Chondrocyte (in vitro differentiated cells): ENCODE results near the gene TAS1R3. TPM values are rescaled to one million over a fixed set of nuclear protein-coding genes. Genes with fewer than 3 reads are reported as not detected.

Experiments used
- DNase-seq: peaks from one replicate; pipeline ENCODE4 v3.0.0; 2021; ENCODE audit warnings: mixed read lengths, low spot score
- H3K27ac Mint-ChIP-seq: one replicate; pipeline ENCODE4 v1.8.0; 2021; ENCODE audit warnings: mild to moderate bottlenecking, moderate library complexity, mixed read lengths; ENCODE audit not compliant: unreplicated experiment
- H3K27me3 Mint-ChIP-seq: 2 replicates; pipeline ENCODE4 v1.8.0; 2021; ENCODE audit warnings: low read depth, mixed read lengths
- H3K36me3 Mint-ChIP-seq: 2 replicates; pipeline ENCODE4 v1.8.0; 2021; ENCODE audit warnings: low read depth, mixed read lengths
- H3K4me1 Mint-ChIP-seq: 2 replicates; pipeline ENCODE4 v1.8.0; 2021; ENCODE audit warnings: low read depth, mild to moderate bottlenecking, mixed read lengths
- H3K4me3 Mint-ChIP-seq: one replicate; pipeline ENCODE4 v1.8.0; 2021; ENCODE audit warnings: mild to moderate bottlenecking, moderate library complexity, mixed read lengths; ENCODE audit not compliant: unreplicated experiment
- H3K9me3 Mint-ChIP-seq: 2 replicates; pipeline ENCODE4 v1.8.0; 2021; ENCODE audit warnings: low read depth, mixed read lengths
- CTCF ChIP-seq: fragments of 200-600 bp; sonication (generic); IDR thresholded peaks from 2 replicates; pipeline ENCODE4 v1.5.0; 2021; ENCODE audit warnings: antibody characterized with exemption, mild to moderate bottlenecking, moderate library complexity
- total RNA-seq: library from RNA; stranded (reverse); gene quantifications from 3 replicates; pipeline ENCODE4 v1.2.1, GENCODE V29; 2021

Gene TAS1R3
- total RNA-seq, 1 donor from 2014 or later = 0.37 TPM

GRCh38 chr1:1311107-1312104, 19.7 kb upstream of the TAS1R3 start:
- H3K9me3 Mint-ChIP-seq = no peaks in the 10 kb centered on the region
- H3K4me1 Mint-ChIP-seq = peaks cover 8% of the 10 kb centered on the region
- no peaks in the 10 kb centered on the region for H3K27me3 Mint-ChIP-seq
- no peak overlapping the region for H3K4me3 Mint-ChIP-seq
- no peak for TF ChIP-seq CTCF
- H3K27ac Mint-ChIP-seq = no peak overlapping the region
- DNase-seq = no peak
- peaks cover 12% of the 10 kb centered on the region for H3K36me3 Mint-ChIP-seq

DNA sequence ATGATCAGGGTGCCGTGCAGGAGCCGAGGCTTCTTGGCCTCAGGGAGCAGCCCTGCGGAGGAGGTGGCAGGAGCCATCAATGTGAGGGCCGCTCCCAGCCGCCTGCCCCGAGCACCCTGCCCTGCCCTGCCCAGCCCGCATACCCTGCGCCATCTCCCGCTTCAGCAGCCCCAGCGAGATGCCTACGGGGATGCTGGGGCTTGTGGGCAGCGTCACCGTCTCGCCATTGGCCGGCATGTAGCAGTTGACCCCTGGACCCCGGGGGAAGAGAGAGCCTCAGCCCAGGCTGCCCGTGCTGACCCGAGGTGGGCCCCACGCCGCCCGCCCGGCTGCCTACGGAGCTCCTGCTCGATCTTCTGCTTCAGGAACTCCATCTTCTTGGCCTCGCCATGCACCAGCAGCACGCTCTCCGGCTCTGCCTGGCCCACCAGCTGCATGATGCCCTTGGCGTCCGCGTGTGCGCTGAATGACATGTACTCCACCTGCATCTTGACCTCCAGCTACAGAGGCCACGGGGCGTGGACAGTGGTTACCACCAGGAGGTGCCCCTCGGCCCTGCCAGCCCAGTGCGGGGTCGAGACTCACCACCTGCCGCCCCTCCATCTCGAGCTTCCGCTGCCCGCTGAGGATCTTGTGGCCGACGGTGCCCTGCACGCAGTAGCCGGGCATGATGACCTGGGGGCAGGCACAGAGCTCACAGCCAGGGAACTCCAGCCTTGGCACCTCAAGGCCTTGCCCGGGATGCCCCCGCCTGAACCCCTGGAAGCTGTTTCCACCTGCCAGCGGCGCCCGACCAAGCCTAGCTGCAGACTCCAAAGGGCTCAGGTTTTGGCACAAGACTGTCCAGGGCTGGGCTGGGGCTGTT, 18.4 kb upstream of the TAS1R3 start:
- Mint-ChIP-seq H3K36me3 (peaks cover 14% of the 10 kb centered on the region), H3K4me3 (no peak overlapping the region), H3K4me1 (peaks cover 5% of the 10 kb centered on the region), H3K27me3 (no peaks in the 10 kb centered on the region), H3K9me3 (no peaks in the 10 kb centered on the region), H3K27ac (no peak overlapping the region)
- no peak for DNase-seq
- no peak for TF ChIP-seq CTCF

GRCh38 chr1:1313500-1314236, 17.4 kb upstream of the TAS1R3 start:
- no peaks in the 10 kb centered on the region for H3K9me3 Mint-ChIP-seq
- peaks cover 14% of the 10 kb centered on the region for H3K36me3 Mint-ChIP-seq
- no peak overlapping the region for H3K4me3 Mint-ChIP-seq
- no peak for DNase-seq
- peaks cover 14% of the 10 kb centered on the region for H3K4me1 Mint-ChIP-seq
- TF ChIP-seq CTCF = no peak
- no peak overlapping the region for H3K27ac Mint-ChIP-seq
- H3K27me3 Mint-ChIP-seq = no peaks in the 10 kb centered on the region

DNA sequence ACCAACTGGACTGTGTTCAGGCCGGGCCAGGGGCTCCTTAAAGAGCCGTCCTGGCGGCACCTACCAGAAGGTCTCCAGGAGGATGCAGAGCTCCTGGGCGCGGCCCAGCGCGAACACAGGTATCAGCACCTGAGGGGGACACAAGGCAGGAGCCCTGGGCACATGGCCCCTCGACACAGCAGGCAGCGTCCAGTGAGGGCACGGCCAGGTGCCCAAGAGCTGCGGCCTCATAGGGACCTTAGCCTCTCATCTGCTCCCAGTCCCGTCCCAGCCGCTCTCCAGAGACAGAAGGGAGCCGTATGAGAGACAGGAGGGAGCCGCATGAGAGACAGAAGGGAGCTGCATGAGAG, 16.9 kb upstream of the TAS1R3 start:
- H3K9me3 Mint-ChIP-seq = no peaks in the 10 kb centered on the region
- no peak for TF ChIP-seq CTCF
- H3K36me3 Mint-ChIP-seq = peaks cover 14% of the 10 kb centered on the region
- H3K4me1 Mint-ChIP-seq = peaks cover 18% of the 10 kb centered on the region
- H3K27me3 Mint-ChIP-seq = no peaks in the 10 kb centered on the region
- DNase-seq = no peak
- H3K4me3 Mint-ChIP-seq = no peak overlapping the region
- no peak overlapping the region for H3K27ac Mint-ChIP-seq
